ENCODE measurements around the gene ADGRB2.

The ADGRB2 gene

GRCh38 chr1:31795096-31795675 is 31.0 kb upstream of the ADGRB2 start:
- Histone ChIP-seq H3K9ac (ENCODE audit: low read depth, low read length, poor library complexity, severe bottlenecking) (no peak overlapping the region), H3F3A (ENCODE audit: low read depth) (no peaks in the 10 kb centered on the region), H3K4me1 (ENCODE audit: insufficient read depth, low read length, poor library complexity, severe bottlenecking) (no peaks in the 10 kb centered on the region), H3K27me3 (ENCODE audit: insufficient read depth, low read length, poor library complexity, severe bottlenecking) (no peaks in the 10 kb centered on the region), H3K4me2 (ENCODE audit: low read depth, low read length, poor library complexity, severe bottlenecking) (no peak overlapping the region), H3K4me3 (ENCODE audit: low read length, poor library complexity, severe bottlenecking) (no peak overlapping the region), H2AFZ (ENCODE audit: low read length) (no peak overlapping the region), H3K9me2 (replicated peaks; ENCODE audit: low read depth, low read length) (no peaks in the 10 kb centered on the region), H4K20me1 (ENCODE audit: insufficient read depth, low read length, poor library complexity, severe bottlenecking) (no peaks in the 10 kb centered on the region), H3K9me3 (ENCODE audit: insufficient read depth, low read depth, low read length) (no peaks in the 10 kb centered on the region), H3K79me2 (ENCODE audit: insufficient read depth, low read length) (no peaks in the 10 kb centered on the region), H3K36me3 (ENCODE audit: insufficient read depth, low read length) (no peaks in the 10 kb centered on the region)
- TF ChIP-seq EZH2phosphoT487 (IDR thresholded peaks at IDR 0.05; ENCODE audit: borderline replicate concordance), result no peak
- TF ChIP-seq, protein P1, sequence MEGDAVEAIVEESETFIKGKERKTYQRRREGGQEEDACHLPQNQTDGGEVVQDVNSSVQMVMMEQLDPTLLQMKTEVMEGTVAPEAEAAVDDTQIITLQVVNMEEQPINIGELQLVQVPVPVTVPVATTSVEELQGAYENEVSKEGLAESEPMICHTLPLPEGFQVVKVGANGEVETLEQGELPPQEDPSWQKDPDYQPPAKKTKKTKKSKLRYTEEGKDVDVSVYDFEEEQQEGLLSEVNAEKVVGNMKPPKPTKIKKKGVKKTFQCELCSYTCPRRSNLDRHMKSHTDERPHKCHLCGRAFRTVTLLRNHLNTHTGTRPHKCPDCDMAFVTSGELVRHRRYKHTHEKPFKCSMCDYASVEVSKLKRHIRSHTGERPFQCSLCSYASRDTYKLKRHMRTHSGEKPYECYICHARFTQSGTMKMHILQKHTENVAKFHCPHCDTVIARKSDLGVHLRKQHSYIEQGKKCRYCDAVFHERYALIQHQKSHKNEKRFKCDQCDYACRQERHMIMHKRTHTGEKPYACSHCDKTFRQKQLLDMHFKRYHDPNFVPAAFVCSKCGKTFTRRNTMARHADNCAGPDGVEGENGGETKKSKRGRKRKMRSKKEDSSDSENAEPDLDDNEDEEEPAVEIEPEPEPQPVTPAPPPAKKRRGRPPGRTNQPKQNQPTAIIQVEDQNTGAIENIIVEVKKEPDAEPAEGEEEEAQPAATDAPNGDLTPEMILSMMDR (conservative IDR thresholded peaks at IDR 0.05; ENCODE audit: low read length), result no peak

- Histone ChIP-seq H3K36me3 (ENCODE audit: insufficient read depth, low read length) (no peaks in the 10 kb centered on the region), H3K9ac (ENCODE audit: low read depth, low read length, poor library complexity, severe bottlenecking) (no peak overlapping the region), H3K4me3 (ENCODE audit: low read length, poor library complexity, severe bottlenecking) (no peak overlapping the region), H3K79me2 (ENCODE audit: insufficient read depth, low read length) (no peaks in the 10 kb centered on the region), H4K20me1 (ENCODE audit: insufficient read depth, low read length, poor library complexity, severe bottlenecking) (no peaks in the 10 kb centered on the region), H3F3A (ENCODE audit: low read depth) (no peaks in the 10 kb centered on the region), H3K4me1 (ENCODE audit: insufficient read depth, low read length, poor library complexity, severe bottlenecking) (peaks cover 7% of the 10 kb centered on the region), H3K4me2 (ENCODE audit: low read depth, low read length, poor library complexity, severe bottlenecking) (no peak overlapping the region), H3K27me3 (ENCODE audit: insufficient read depth, low read length, poor library complexity, severe bottlenecking) (no peaks in the 10 kb centered on the region), H3K9me2 (replicated peaks; ENCODE audit: low read depth, low read length) (no peaks in the 10 kb centered on the region), H2AFZ (ENCODE audit: low read length) (no peak overlapping the region), H3K9me3 (ENCODE audit: insufficient read depth, low read depth, low read length) (no peaks in the 10 kb centered on the region)
- no peak for TF ChIP-seq EZH2phosphoT487 (IDR thresholded peaks at IDR 0.05; ENCODE audit: borderline replicate concordance)
- TF ChIP-seq, protein P1 (conservative IDR thresholded peaks at IDR 0.05; ENCODE audit: low read length), result no peak
These were observed 29.6 kb upstream of the ADGRB2 start for GRCh38 chr1:31793586-31794285.

GRCh38 chr1:31793086-31793485 is 28.9 kb upstream of the ADGRB2 start:
- no peaks in the 10 kb centered on the region for H3K36me3 ChIP-seq (ENCODE audit: insufficient read depth, low read length)
- no peaks in the 10 kb centered on the region for H3K9me2 ChIP-seq (replicated peaks; ENCODE audit: low read depth, low read length)
- peaks cover 14% of the 10 kb centered on the region for H3K4me1 ChIP-seq (ENCODE audit: insufficient read depth, low read length, poor library complexity, severe bottlenecking)
- H2AFZ ChIP-seq (ENCODE audit: low read length), result no peak overlapping the region
- H3K9me3 ChIP-seq (ENCODE audit: insufficient read depth, low read depth, low read length), result no peaks in the 10 kb centered on the region
- H3K79me2 ChIP-seq (ENCODE audit: insufficient read depth, low read length), result no peaks in the 10 kb centered on the region
- no peak for TF ChIP-seq EZH2phosphoT487 (IDR thresholded peaks at IDR 0.05; ENCODE audit: borderline replicate concordance)
- TF ChIP-seq, protein P1 (conservative IDR thresholded peaks at IDR 0.05; ENCODE audit: low read length), result no peak
- no peaks in the 10 kb centered on the region for H3K27me3 ChIP-seq (ENCODE audit: insufficient read depth, low read length, poor library complexity, severe bottlenecking)
- no peak overlapping the region for H3K4me3 ChIP-seq (ENCODE audit: low read length, poor library complexity, severe bottlenecking)
- no peak overlapping the region for H3K4me2 ChIP-seq (ENCODE audit: low read depth, low read length, poor library complexity, severe bottlenecking)
- H4K20me1 ChIP-seq (ENCODE audit: insufficient read depth, low read length, poor library complexity, severe bottlenecking), result no peaks in the 10 kb centered on the region
- no peaks in the 10 kb centered on the region for H3F3A ChIP-seq (ENCODE audit: low read depth)
- no peak overlapping the region for H3K9ac ChIP-seq (ENCODE audit: low read depth, low read length, poor library complexity, severe bottlenecking)

Data from Loucy (cell line).